Caco-2 (cell line): ENCODE data around the gene TTLL9. TPM values are rescaled to one million over a fixed set of nuclear protein-coding genes. Genes with fewer than 3 reads are reported as not detected.

Experiments used
- BruUV-seq: library from RNA; stranded (reverse); fragments of 400-500 nt; replicated peaks from 2 replicates; lab custom pipeline; 2021; lab: Mats Ljungman, UMichigan
- CTCF ChIA-PET: fragments of 300-600 bp; sonication (Branson Sonifier 250); formaldehyde crosslinking; loops from one replicate; lab custom pipeline; 2022; ENCODE audit warnings: antibody characterized with exemption; lab: Charles Lee
- POLR2A ChIA-PET: fragments of 300-600 bp; sonication (Branson Sonifier 250); formaldehyde crosslinking; loops from one replicate; lab custom pipeline; 2022; ENCODE audit warnings: antibody characterized with exemption; lab: Charles Lee
- DNase-seq, 2 experiments: peaks; one replicate each; pipeline versions ENCODE4 v3.0.0 to v3.0.0-alpha.2; 2020 to 2022
- H3K27me3 ChIP-seq: replicated peaks from 2 replicates; pipeline ENCODE4 v1.6.0; 2011; ENCODE audit warnings: low read length; ENCODE audit not compliant: control insufficient read depth, insufficient read depth
- H3K36me3 ChIP-seq: 2 replicates; pipeline ENCODE4 v1.5.1; 2011; ENCODE audit warnings: low read length; ENCODE audit not compliant: control insufficient read depth, insufficient read depth
- H3K4me1 ChIP-seq: fragments of 250-450 bp; sonication (Bioruptor Pico); 2 replicates; pipeline ENCODE4 v1.5.1; 2020; ENCODE audit warnings: mild to moderate bottlenecking
- H3K4me3 ChIP-seq: 2 replicates; pipeline ENCODE4 v1.5.1; 2011; ENCODE audit warnings: low read depth, mild to moderate bottlenecking, control low read depth, low read length
- H3K9me3 ChIP-seq: fragments of 250-450 bp; sonication (Bioruptor Pico); 2 replicates; pipeline ENCODE4 v1.5.1; 2020; ENCODE audit warnings: mild to moderate bottlenecking, moderate library complexity
- H3K27ac Mint-ChIP-seq: one replicate; pipeline ENCODE4 v1.8.0; 2022; ENCODE audit warnings: mixed read lengths; ENCODE audit not compliant: unreplicated experiment
- H3K27me3 Mint-ChIP-seq: one replicate; pipeline ENCODE4 v1.8.0; 2022; ENCODE audit warnings: mixed read lengths; ENCODE audit not compliant: insufficient read depth, unreplicated experiment
- H3K36me3 Mint-ChIP-seq: one replicate; pipeline ENCODE4 v1.8.0; 2022; ENCODE audit warnings: mild to moderate bottlenecking, mixed read lengths; ENCODE audit not compliant: insufficient read depth, unreplicated experiment
- H3K4me1 Mint-ChIP-seq: one replicate; pipeline ENCODE4 v1.8.0; 2022; ENCODE audit warnings: low read depth, mixed read lengths; ENCODE audit not compliant: unreplicated experiment
- H3K4me3 Mint-ChIP-seq: one replicate; pipeline ENCODE4 v1.8.0; 2022; ENCODE audit warnings: mild to moderate bottlenecking, moderate library complexity, mixed read lengths; ENCODE audit not compliant: unreplicated experiment
- H3K9me3 Mint-ChIP-seq: one replicate; pipeline ENCODE4 v1.8.0; 2022; ENCODE audit warnings: mixed read lengths; ENCODE audit not compliant: unreplicated experiment
- intact Hi-C: fragments of 100-400 bp; cut with micrococcal nuclease; formaldehyde crosslinking; loops from one replicate; pipeline ENCODE4 v1.10.0; 2022; ENCODE audit not compliant: unreplicated experiment
- total RNA-seq: library from RNA; stranded (reverse); gene quantifications from 2 replicates; pipeline ENCODE4 v1.2.3, GENCODE V29; 2022
- TF ChIP-seq, protein P1 (sequence below), 2 experiments: fragments of 200-600 bp in 1 of 2; IDR thresholded peaks; 1 replicate in 1 of 2; 2 replicates in 1 of 2; pipeline versions ENCODE4 v1.5.1 to v1.8.0; 2011 to 2022; ENCODE audit warnings: antibody characterized with exemption in 1 of 2, control low read depth in 1 of 2, inconsistent platforms in 1 of 2, low read depth in 1 of 2, low read length in 1 of 2, mild to moderate bottlenecking in 1 of 2, moderate library complexity in 1 of 2; ENCODE audit not compliant: insufficient read depth in 1 of 2, severe bottlenecking in 1 of 2, unreplicated experiment in 1 of 2

The TTLL9 gene
- total RNA-seq, 1 experiment from 2014 or later, result not detected

DNA sequence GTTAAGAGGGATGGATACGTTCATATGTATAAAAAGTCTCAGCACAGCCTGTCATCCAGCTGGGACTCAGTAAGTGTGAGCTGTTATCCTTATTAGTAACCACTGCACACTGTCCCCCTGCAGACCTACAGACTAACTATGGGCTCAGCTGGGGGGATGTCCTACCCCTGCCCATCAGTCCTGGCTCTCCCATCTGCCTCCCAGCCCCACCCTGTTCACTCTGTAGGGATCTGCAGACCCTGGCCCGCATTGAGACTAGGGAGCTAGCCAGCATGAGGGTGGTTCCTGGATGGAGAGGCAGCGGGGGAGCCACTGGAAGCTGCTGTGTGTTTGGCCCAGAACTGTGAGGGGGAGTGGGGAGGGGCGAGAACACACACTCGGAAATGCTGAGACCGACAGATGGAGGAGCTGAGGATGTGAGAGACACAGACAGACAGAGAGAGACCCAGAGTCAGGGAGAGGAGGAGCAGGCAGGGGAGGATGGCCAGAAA, 114.6 kb downstream of the TTLL9 start:
- no peak for DNase-seq
- Histone ChIP-seq H3K4me3 (no peak overlapping the region), H3K9me3 (no peaks in the 10 kb centered on the region), H3K4me1 (no peaks in the 10 kb centered on the region), H3K27me3 (no peaks in the 10 kb centered on the region), H3K36me3 (no peaks in the 10 kb centered on the region)
- ChIA-PET POLR2A (no interaction called here), CTCF (interaction anchor here (0.6 to 1.5 kb wide), 4 partner anchors 33 to 151 kb away, joined by 3 to 7 read pairs (median 4); partner anchors contain the start of gene PDRG1)
- no TSS peak for BruUV-seq
- H3K4me1 Mint-ChIP-seq, result no peaks in the 10 kb centered on the region
- H3K27me3 Mint-ChIP-seq, result peaks cover 23% of the 10 kb centered on the region
- H3K27ac Mint-ChIP-seq, result no peak overlapping the region
- TF ChIP-seq, protein P1, sequence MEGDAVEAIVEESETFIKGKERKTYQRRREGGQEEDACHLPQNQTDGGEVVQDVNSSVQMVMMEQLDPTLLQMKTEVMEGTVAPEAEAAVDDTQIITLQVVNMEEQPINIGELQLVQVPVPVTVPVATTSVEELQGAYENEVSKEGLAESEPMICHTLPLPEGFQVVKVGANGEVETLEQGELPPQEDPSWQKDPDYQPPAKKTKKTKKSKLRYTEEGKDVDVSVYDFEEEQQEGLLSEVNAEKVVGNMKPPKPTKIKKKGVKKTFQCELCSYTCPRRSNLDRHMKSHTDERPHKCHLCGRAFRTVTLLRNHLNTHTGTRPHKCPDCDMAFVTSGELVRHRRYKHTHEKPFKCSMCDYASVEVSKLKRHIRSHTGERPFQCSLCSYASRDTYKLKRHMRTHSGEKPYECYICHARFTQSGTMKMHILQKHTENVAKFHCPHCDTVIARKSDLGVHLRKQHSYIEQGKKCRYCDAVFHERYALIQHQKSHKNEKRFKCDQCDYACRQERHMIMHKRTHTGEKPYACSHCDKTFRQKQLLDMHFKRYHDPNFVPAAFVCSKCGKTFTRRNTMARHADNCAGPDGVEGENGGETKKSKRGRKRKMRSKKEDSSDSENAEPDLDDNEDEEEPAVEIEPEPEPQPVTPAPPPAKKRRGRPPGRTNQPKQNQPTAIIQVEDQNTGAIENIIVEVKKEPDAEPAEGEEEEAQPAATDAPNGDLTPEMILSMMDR (IDR thresholded peaks at IDR 0.05; ENCODE audit: insufficient read depth in 1 of 2, low read depth in 1 of 2, low read length in 1 of 2, severe bottlenecking in 1 of 2, unreplicated experiment in 1 of 2), result no peak
- H3K36me3 Mint-ChIP-seq, result no peaks in the 10 kb centered on the region
- no peaks in the 10 kb centered on the region for H3K9me3 Mint-ChIP-seq
- intact Hi-C loops, result no loop called here
- no peak overlapping the region for H3K4me3 Mint-ChIP-seq

DNA sequence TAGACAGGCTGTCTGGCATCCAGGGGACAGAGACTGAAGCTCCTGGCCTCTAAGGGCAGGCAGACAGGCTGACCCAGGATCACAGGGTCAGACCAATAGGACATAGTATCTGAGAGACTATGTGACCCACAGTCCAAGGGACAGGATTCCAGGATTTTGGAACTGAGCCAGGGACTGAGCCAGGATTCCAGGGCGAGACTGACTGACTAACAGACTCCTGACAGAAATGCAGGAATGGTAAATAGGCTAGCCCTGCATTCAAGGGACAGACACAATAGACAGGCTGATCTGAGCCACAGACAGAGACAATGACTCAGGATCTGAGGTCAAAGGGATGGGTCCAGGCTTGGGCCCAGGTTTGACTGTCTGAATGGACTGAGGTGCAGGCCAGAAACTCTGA, 117.3 kb downstream of the TTLL9 start:
- no peak for DNase-seq
- ChIA-PET CTCF (interaction anchor here (1.2 kb wide), 1 partner anchor 135 kb away, joined by 3 read pairs; no protein-coding TSS in a partner anchor), POLR2A (no interaction called here)
- TF ChIP-seq, protein P1 (IDR thresholded peaks at IDR 0.05; ENCODE audit: insufficient read depth in 1 of 2, low read depth in 1 of 2, low read length in 1 of 2, severe bottlenecking in 1 of 2, unreplicated experiment in 1 of 2), result no peak
- Histone ChIP-seq H3K36me3 (no peaks in the 10 kb centered on the region), H3K4me3 (no peak overlapping the region), H3K27me3 (no peaks in the 10 kb centered on the region; the same call in 1 of the 2 replicates), H3K9me3 (no peaks in the 10 kb centered on the region), H3K4me1 (no peaks in the 10 kb centered on the region)
- Mint-ChIP-seq H3K36me3 (no peaks in the 10 kb centered on the region), H3K27ac (no peak overlapping the region), H3K27me3 (peaks cover 22% of the 10 kb centered on the region), H3K4me3 (no peak overlapping the region), H3K9me3 (no peaks in the 10 kb centered on the region), H3K4me1 (no peaks in the 10 kb centered on the region)
- no TSS peak for BruUV-seq
- intact Hi-C loops, result no loop called here

DNA sequence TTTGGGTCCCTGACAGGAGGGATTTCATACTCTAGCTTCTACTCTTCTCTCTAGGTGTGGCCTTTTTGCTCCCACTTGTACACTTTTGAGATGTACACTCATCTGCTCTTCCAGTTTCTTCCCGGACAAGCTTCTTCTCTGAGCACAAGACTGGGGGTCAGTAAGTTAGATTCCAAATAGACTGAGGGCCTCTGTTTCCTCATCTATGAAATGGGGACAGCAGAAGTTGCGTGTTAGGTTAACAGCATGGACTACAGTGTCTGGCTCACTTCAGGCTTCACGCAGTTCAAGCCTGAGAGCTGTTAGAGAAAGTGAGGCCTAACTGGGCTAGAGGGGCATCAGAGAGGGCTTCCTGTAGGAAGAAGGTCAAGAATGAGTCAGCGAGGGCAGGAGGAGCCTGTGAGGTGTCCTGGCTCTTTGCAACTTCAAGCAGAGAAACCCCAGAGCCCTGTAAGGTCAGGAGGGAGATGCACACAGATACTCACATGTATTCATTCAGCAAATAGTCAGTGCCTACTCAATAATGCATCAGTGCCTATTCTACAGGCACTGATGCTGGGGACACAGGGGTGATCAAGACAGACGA, 118.1 kb downstream of the TTLL9 start:
- no peak overlapping the region for H3K4me3 ChIP-seq
- H3K27me3 ChIP-seq, result peaks cover 6% of the 10 kb centered on the region
- intact Hi-C loops, result no loop called here
- CTCF ChIA-PET, result interaction anchor here (1.1 to 1.2 kb wide), 2 partner anchors 40 to 136 kb away, joined by 3 read pairs; no protein-coding TSS in a partner anchor
- TF ChIP-seq, protein P1 (IDR thresholded peaks at IDR 0.05; ENCODE audit: insufficient read depth in 1 of 2, low read depth in 1 of 2, low read length in 1 of 2, severe bottlenecking in 1 of 2, unreplicated experiment in 1 of 2), result no peak
- H3K4me1 Mint-ChIP-seq, result no peaks in the 10 kb centered on the region
- no peaks in the 10 kb centered on the region for H3K36me3 Mint-ChIP-seq
- H3K4me1 ChIP-seq, result no peaks in the 10 kb centered on the region
- POLR2A ChIA-PET, result no interaction called here
- H3K4me3 Mint-ChIP-seq, result no peak overlapping the region
- H3K27ac Mint-ChIP-seq, result no peak overlapping the region
- H3K36me3 ChIP-seq, result no peaks in the 10 kb centered on the region
- no peak for DNase-seq
- no peaks in the 10 kb centered on the region for H3K9me3 Mint-ChIP-seq
- H3K27me3 Mint-ChIP-seq, result peaks cover 22% of the 10 kb centered on the region
- BruUV-seq, result no TSS peak
- H3K9me3 ChIP-seq, result no peaks in the 10 kb centered on the region
